GM19240 (cell line): Measurements from ENCODE around the gene ATP2B1.
A peak's percentile ranks its signal among the peaks of the same experiment; 100 is the strongest.
"Not testable (repeated sequence)": the region's sequence is repeated elsewhere in the genome, so short reads cannot be mapped to it uniquely, and the experiment has no call there.

Source experiments
- DNase-seq: peaks from one replicate; pipeline ENCODE4 v3.0.0; 2011; ENCODE audit warnings: low spot score; ENCODE audit not compliant: insufficient read length

Gene ATP2B1

DNA sequence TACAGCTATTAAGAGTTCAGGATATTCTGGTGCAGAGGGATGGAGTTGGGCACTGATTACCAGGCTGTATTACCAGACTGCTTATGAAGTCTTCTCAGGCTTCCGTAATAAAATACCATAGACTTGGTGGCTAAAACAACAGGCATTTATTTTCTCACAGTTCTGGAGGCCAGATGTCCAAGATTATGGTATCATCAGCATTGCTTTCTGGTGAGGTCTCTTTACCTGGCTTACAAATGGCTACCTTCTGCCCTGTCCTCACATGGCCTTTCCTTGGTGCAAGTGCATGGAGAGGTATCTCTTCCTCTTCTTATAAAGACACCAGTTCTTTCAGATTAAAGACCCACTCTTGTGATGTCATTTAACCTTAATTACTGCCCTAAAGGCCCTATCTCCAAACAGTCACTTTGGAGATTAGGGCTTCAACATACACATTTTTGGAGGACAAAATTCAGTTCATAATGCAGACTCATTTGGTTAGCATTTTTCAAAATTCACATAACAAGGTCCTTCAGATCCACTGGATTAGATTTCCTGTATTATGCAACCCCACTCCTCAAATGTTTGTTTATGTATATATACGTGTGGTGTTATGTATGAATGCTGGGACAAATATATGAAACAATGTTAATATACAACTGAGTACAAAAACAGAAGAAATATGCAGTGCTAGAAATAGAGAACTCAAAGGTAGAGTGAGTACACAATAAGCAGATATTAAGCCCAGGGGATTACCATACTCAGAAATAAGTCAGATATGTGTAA lies 9.3 kb upstream of the ATP2B1 start:
- DNase-seq = no peak

DNA sequence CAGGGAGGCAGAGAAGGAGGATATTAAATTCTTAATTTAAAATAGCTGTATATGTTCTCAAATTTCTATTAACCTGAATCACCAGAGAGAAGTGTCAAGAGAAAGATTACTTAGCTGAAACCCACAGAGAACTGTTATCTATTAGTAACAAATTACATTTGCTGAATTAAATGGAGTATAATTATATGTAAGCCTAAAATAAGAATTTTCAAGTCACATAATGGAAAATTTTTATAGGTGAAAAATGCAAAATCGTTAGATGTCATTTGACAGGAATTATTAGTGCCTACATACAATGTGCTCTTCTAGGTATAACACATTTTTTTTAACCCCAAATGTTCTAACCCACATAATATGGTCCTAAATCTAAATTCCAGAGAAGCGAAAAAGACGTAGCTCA lies 4.1 kb upstream of the ATP2B1 start:
- DNase-seq = no peak

DNA sequence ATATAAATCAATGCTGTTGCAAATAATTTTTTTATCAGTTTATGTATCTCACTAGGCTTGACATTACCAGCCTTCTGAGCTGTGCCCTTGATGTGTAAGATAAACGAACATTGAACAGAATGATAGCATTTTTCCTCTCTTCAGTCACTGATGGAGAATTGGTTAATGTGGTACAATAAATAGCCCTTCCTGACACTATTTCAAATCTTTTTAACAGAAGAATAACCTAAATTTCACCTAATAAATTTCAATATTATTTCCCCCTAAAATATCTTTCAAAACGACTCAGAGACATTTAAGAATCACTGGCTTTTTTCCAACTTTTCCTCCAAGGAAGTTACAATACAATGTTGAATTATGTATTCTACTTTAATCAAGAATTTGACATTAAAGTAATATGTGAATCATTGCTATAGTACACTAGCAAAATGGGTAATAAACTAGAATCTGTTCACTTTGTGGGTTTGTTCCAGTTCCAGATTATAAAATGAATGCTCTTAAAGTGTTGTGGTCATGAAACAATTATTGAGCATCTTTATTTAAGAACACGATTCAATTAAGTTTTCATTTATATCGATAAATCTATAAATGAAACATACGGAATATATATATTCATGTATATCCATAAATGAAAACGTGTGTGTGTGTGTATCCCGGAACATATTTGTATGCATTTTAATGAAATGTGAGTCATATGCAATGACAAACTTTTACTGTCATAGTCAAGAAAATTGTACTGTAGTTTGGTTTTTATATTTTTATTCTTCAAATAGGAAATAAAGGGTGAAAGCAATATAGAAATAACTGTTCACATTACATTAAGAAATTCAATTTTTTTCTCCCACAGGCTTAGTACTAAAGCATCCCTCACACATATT lies 2.5 kb upstream of the ATP2B1 start:
- DNase-seq = no peak

DNA sequence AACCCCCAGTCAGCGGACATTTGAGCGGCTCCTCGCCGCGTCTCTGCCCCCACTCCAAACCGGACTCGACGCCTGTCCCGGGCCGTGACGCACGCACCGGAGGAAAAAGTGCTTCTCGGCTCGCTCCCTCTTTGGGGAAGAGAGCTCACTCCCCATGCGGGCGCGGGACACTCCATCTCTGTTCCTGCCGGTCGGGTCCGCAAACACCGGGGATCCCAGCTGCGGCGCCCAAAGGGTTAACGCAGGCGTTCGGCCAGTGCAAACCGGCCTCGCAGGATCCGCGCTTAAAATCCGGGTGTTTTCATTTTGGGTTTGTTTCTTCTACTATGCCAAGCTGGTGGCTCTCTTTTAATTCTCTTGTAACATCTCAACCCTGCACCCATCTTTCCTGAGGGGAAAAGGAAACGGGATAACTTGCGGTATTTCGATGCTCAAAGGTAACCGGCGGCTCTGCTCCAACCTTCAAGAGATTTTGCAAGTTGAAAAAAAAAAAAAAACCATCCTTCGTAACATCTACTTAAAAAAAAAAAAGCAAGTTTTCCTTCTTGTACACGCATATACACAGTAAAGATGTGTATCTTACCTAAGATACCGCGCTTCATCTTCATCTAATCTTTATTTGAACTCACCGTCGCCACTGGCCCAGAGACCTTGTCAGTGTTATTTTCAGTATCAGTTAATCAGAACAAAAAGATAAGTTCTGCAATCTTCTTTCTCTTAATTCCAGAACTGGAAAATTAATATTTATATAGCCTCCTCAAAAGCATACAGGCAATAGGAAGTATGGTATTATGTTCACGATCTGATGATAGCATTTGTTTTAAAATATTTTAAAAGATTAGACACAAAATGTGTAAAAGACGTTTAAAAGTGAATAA lies 1.6 kb upstream of the ATP2B1 start:
- DNase-seq = no peak

DNA sequence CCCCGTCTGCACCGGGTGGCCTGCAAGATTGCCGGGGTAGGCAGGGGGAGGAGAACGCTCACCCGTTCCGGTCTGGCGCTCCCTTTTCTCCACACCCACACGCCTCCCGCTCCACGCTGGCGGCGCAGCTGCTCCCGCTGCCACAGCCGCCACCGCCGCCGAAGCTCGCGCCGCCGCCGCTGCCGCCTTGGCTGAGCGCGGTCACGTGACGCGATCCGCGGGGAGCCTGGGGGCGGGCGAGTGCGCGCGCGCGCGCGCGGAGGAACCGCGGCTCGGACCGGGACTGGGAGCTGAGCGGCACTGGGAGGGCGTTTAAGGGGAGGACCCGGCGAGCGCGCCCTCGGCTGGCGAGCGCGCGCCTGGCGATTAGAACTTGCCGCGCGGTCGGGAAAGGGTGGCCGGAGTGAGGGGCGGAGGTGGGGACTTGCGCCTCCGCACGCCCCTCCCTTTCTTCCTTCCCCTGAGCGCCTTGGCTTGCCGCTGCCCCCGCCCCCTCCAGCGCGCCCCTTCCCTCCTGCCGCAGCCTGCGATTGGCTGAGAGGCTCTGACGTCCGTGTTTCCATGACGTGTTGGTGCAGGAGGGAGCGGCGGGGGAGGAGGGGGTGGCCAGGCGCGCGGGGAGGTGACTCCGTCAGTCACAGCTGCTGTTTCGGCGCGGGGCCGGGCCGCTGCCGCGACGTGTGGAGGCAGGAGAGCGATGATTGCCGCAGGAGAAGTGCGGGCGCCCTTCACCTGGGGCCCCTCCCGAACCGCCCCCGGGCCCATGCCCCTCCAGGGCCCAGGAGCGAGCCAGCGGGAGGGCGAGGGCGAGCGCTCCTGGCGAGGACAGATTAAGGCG lies 738 bp upstream of the ATP2B1 start:
- DNase-seq = peak; percentile 73

DNA sequence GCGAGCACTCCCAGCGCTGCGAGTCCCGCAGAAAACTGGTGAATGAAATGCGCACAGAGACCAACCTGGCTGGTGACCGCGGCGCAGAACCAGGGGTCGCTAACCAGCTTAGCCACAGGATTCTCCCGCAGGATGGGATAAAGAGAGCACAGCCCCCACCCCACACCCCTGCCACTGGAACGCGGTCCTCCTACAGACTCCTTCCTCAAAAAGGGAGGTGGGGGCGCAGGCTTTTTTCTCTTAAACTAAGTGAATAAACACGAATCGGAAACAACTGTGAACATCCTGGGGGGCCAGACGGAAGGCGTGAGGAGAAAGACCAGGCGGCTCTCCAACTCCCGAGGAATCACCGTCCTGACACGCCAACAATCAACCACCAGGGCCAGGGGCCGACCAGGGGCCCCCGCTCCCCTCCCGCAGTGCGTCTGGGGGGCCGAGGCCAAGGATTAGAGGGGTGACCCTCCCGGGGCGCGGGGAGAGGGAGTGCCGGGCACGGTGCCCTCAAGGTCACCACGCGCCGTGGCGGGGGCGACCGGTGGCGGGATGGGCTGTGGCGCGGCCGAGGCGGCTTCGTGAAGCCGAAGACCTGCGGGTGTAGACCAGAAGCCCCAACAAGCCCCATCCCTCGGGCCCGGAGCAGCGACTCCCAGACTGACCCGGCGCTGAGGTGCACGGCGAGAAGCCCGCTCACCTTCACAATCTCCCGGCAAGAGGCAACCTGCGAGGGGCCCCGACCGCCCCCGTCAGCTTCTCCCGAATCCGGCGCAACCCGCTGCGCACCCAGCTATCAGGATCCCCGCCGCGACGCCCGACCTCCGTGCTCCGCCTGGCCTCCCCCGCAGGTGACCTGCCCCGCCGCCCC lies 704 bp downstream of the ATP2B1 start:
- no peak for DNase-seq

DNA sequence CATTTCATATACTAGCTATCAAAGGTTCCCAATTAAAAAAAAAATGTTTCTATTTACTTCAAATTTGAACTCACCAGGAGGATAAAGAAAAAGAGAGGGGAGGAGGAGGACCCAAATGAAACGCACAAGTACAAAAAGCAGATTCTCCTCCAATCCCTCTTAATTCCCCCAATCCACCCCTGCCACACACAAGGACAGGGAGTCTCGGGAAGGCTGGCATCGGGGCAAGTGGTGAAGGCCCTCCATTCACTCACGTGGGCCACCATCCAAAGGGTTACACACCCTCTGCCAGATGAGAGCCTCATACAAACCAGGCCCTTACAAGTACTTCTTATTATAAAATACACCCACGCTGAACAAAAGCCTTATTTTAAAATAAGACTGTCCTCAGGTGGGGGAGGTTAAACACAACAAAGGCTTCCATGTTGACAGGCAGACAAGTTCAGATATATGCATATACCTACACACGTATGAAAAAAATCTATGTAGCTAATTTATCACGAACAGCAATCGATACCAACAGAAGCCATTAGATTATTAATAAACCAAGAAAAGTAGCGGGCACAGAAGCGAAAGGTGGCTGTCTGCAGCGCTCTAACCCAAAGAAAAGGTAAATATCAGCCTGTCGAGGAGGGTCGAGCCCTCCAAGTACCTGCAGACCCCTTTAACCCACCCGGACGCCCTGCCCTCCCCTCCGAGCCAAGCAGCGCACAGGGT lies 1.5 kb downstream of the ATP2B1 start:
- no peak for DNase-seq

DNA sequence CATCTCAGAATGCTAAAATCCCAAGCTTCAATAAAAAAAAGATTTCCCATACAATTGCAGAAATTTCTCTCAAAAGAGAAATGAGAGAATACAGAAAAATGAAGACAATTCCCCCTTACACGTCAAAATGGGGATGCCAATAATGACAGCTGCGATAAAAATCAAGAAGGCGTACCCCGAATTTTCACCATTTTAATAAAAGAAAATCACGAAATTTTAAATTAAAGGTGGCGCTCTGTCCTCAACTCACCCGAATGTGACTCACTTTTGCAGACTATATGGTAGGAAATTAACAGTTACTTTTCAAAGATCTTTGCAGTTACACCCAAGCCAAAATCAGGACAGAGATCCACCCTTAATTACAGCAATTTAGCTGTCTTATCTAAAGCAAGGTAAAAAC lies 2.1 kb downstream of the ATP2B1 start:
- no peak for DNase-seq

DNA sequence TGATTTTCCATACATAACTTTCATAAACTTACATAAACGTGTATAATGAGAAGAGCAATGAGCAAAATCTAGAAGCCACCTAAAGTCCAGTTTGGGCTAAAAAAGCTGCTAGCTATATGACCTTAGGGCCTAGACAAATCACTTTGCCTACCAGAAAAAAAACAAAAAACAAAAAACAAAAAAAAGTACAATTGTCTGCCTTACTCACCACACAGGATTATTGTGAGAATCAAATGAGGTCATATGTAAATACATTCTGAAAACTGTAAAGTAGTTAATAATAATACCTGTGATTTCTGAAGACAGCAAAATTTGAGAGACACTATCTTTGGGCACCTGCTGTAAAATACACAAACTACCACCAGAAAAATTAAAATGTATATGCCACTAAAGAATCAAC lies 4.2 kb downstream of the ATP2B1 start:
- no peak for DNase-seq

DNA sequence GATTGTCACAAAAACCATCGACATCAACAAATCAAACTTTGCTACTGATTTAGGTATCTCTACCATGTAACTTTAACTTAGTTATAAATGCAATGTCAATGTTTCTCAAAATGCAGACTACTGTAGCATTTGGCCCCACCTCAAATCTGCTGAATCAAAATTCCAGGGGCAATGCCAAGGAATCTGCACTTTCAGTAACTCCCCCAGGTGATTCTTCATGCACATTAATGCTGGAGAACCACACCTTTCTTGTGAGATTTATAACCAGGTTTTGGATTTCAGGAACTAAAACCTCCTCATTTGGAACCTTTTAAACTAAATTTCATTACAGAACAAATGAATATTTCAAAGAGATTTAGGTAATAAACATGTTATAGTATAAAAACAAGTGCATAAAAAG lies 4.9 kb downstream of the ATP2B1 start:
- DNase-seq = no peak

DNA sequence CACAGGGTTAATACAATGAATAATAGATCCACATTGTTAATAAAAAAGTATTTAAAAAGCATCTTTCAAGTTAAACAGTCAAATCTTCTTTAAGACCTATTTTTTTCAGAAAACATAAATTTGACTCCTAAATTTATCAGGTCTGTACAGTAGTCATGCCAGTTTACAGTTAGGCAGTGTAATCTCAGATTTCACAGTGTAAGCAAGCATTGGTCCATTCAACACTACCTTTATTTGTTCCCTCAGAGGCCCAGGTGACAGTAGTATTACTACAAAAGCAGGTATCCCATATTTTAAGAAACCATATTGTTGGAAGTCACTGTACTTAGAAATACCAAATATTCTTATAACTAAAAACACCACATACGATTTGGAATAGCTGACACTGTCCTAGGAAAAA lies 6.1 kb downstream of the ATP2B1 start:
- DNase-seq = no peak

DNA sequence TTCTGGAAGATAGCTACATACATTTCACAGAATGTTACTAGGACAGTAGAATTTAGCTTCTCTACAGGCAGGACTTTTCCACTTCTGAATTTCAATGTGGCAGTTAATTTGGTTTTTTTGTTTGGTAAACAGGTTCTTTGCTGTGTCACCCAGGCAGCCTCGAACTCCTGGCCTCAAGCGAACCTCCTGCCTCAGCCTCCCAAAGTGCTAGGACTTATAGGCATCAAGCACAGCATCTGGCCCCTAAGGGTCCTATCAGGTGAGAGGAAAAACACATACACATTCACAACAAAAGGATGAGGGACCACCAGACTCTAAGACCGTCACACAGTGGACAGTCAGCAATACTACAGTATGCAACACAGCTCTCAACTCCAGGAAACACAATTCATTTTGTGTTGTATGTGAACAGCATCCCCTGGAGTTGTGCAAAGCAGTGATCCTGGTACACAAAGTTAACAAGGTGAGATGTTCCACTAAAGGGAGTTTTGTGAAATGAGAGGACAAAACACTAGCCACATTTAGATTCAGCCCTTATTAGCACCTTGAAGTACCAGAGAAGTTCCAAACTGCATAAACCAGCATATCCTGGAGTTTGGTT lies 6.9 kb downstream of the ATP2B1 start:
- no peak for DNase-seq

DNA sequence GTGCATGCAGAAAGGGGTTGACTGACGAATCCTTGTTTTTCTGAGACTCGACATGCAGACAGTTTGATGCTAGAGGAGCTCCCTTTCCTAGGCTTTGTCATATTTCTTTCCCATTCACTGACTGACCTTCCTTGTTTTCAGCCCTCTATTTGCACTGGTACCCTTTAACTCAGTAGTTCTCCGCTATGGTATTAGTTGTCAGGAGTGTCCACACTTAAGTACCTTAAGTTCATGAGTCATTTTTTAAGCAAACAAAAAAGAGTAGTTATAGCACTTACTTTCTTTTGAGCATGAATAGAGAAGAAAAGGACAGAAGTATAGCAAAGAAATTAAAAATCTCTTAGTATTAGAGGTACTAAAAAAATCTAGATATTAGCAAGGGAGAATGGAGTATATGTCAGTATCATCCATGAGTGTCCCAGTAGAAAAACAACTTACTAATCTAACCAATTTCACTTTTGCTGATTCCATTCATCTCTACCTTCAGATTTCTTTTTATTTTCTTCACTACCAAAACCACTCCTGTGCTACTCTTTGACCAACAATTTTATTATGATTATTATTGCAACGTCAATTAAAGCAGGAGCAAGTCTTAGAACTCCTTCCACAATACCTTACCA lies 8.3 kb downstream of the ATP2B1 start:
- no peak for DNase-seq

DNA sequence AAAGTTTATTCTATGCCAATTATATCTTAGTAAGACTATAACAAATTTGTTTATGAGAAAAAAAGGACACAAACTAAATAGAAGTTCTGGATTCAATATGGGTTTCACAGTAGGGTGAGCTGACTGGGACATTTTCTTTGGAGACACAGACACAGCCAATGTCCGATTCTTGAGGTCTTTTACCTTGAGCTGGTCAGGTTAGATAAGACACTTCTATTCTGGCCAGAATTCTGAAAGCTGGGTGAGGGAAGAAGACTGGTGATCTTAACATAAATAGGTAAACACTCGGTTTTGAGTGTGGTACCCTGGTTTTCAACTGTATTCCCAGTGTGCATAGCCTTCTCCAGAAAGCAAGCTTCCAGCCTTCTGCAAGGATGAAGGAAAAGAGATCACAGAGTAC lies 10.0 kb downstream of the ATP2B1 start:
- no peak for DNase-seq

DNA sequence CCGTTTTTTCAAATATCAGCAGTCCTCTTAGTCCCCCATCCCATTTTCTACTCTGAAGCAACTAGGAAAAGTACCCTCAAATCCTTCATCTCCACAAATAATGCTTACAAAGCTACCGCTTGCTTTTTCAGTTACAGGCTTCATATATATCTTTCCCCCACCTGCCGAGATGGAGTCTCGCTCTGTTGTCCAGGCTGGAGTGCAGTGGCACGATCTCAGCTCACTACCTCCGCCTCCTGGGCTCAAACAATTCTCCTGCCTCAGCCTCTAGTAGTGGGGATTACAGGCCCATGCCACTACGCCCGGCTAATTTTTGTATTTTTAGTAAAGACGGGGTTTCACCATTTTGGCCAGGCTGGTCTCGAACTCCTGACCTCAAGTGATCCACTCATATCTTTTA lies 10.9 kb downstream of the ATP2B1 start:
- not testable (repeated sequence) for DNase-seq

DNA sequence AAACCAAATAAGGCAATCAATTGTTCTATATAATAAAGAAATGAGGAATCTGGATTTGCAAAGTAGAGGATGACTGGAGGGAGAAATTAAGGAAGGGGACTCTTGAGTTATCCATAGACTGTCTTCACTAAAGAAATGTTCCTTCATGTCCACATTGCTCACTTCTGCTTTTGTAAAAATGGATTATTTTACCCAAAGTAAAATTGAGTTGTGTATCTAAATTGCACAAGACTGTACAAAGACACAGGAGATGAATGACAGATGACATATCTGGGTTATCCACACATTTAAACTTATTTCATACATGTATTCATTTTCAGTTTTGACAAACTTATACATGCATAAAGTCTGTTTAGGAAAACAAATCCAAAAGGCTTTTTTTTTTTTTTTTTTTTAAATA lies 11.3 kb downstream of the ATP2B1 start:
- DNase-seq = no peak

DNA sequence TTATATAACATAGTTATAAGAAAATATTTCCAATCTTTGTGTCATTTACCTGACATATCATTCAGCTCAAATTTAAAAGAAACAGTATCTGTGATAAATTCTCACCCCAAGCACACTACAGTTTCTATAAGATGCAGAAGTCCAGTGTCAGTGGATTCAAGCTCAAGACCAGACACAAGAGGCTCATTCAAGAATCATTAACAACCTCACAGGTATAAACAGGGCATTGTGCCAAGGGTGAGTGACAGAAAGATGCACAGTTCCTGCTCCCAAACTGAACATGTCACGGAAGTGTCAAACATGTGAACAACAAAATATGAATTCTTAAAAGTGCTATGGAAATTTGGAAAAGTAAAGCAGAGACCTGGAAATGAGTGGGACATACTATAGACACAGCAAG lies 12.8 kb downstream of the ATP2B1 start:
- no peak for DNase-seq

DNA sequence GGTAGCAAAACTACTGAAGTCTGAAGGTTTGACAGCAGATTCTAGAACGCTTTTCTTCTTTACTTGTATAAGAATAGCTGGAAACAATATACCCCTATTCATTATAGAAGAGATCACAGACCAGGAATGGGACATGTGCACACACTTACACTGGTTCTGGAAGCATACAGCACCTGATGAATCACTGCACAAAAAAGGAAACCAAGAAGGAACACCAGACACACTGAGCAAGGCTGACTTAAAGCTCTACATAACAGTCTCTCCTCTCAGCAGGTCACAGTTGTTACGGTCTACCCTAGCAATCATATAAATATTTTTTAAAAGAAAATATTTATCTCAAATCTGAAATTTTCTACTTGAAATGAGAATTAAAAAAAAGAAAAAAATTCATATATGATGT lies 13.5 kb downstream of the ATP2B1 start:
- DNase-seq = no peak
